ENCODE data around the gene ASCC3. TPM values are rescaled to one million over a fixed set of nuclear protein-coding genes. Genes with fewer than 3 reads are reported as not detected.
"Not testable (repeated sequence)": the region's sequence is repeated elsewhere in the genome, so short reads cannot be mapped to it uniquely, and the experiment has no call there.

The ASCC3 gene
- total RNA-seq, 2 experiments from 2014 or later, result 28.5 to 47.5 TPM

DNA sequence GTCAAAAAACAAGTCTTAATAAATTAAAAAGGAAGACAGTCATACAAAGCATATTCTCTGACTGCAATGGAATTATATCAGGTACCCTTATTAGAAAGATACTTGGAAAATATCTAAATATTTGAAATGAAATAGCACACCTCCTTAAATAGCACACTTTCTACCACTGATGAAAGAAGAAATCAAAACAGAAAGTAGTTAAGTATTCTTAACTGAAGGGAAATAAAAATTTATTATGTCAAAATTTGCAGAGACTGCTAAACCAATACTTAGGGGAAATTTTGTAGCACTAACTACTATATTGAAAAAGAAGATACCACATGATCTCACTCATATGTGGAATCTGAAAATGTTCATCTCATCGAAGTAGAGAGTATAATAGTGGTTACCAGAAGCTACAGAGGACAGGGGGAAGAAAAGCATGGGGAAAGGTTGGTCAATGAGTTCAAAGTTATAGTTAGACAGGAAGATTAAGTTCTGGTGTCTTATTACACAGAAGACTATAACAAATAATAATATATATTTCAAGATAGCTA, 112.2 kb downstream of the ASCC3 start:
- no peak for DNase-seq (ENCODE audit: low spot score)
- no TSS peak for BruUV-seq (replicated peaks)
- Histone ChIP-seq H2AFZ (ENCODE audit: low read length) (no peak overlapping the region), H3K4me3 (ENCODE audit: low read depth, low read length, poor library complexity, severe bottlenecking) (no peak overlapping the region), H3K9me2 (ENCODE audit: insufficient read depth, low read length) (no peaks in the 10 kb centered on the region), H3K36me3 (ENCODE audit: insufficient read depth, low read length) (peaks cover 35% of the 10 kb centered on the region), H4K20me1 (ENCODE audit: insufficient read depth, low read length) (no peaks in the 10 kb centered on the region), H3K79me2 (ENCODE audit: insufficient read depth, low read depth, low read length) (no peaks in the 10 kb centered on the region), H3K4me2 (ENCODE audit: low read length) (no peak overlapping the region), H3K4me1 (ENCODE audit: insufficient read depth, low read length, poor library complexity, severe bottlenecking) (no peaks in the 10 kb centered on the region), H3K27ac (ENCODE audit: low read depth, low read length, poor library complexity, severe bottlenecking) (no peak overlapping the region), H3K9me3 (ENCODE audit: low read length) (peaks cover 4% of the 10 kb centered on the region; the same call in 1 of the 2 replicates)
- intact Hi-C loops (cut with micrococcal nuclease; ENCODE audit: unreplicated experiment), result no loop called here
- CTCF ChIA-PET (ENCODE audit: unreplicated experiment), result no interaction called here
- TF ChIP-seq EZH2phosphoT487 (IDR thresholded peaks at IDR 0.05; ENCODE audit: borderline replicate concordance, low read depth, low read length) (no peak), CTCF (conservative IDR thresholded peaks at IDR 0.05; ENCODE audit: low read length) (no peak)
- POLR2A ChIA-PET, result no interaction called here

- H3K36me3 ChIP-seq (ENCODE audit: insufficient read depth, low read length), result peaks cover 78% of the 10 kb centered on the region
- peaks cover 8% of the 10 kb centered on the region; the same call in 1 of the 2 replicates for H3K9me3 ChIP-seq (ENCODE audit: low read length)
- H3K9me2 ChIP-seq (ENCODE audit: insufficient read depth, low read length), result peaks cover 5% of the 10 kb centered on the region; the same call in 1 of the 2 replicates
- H2AFZ ChIP-seq (ENCODE audit: low read length), result no peak overlapping the region
- BruUV-seq (replicated peaks), result no TSS peak
- ChIA-PET CTCF (ENCODE audit: unreplicated experiment) (no interaction called here), POLR2A (interaction anchor here (0.6 kb wide), 1 partner anchor 753 kb away, joined by 3 read pairs; no protein-coding TSS in a partner anchor)
- TF ChIP-seq CTCF (conservative IDR thresholded peaks at IDR 0.05; ENCODE audit: low read length) (no peak), EZH2phosphoT487 (IDR thresholded peaks at IDR 0.05; ENCODE audit: borderline replicate concordance, low read depth, low read length) (no peak)
- intact Hi-C loops (cut with micrococcal nuclease; ENCODE audit: unreplicated experiment), result no loop called here
- H3K4me2 ChIP-seq (ENCODE audit: low read length), result no peak overlapping the region
- no peaks in the 10 kb centered on the region for H4K20me1 ChIP-seq (ENCODE audit: insufficient read depth, low read length)
- DNase-seq (ENCODE audit: low spot score), result no peak
- H3K4me1 ChIP-seq (ENCODE audit: insufficient read depth, low read length, poor library complexity, severe bottlenecking), result no peaks in the 10 kb centered on the region
- no peak overlapping the region for H3K27ac ChIP-seq (ENCODE audit: low read depth, low read length, poor library complexity, severe bottlenecking)
- H3K79me2 ChIP-seq (ENCODE audit: insufficient read depth, low read depth, low read length), result no peaks in the 10 kb centered on the region
- no peak overlapping the region for H3K4me3 ChIP-seq (ENCODE audit: low read depth, low read length, poor library complexity, severe bottlenecking)
Measured at GRCh38 chr6:100763617-100764241, 117.4 kb downstream of the ASCC3 start.

- ChIA-PET POLR2A (no interaction called here), CTCF (ENCODE audit: unreplicated experiment) (no interaction called here)
- Histone ChIP-seq H2AFZ (ENCODE audit: low read length) (no peak overlapping the region), H3K4me2 (ENCODE audit: low read length) (no peak overlapping the region), H3K36me3 (ENCODE audit: insufficient read depth, low read length) (peaks cover 74% of the 10 kb centered on the region), H3K79me2 (ENCODE audit: insufficient read depth, low read depth, low read length) (no peaks in the 10 kb centered on the region), H3K27ac (ENCODE audit: low read depth, low read length, poor library complexity, severe bottlenecking) (no peak overlapping the region), H3K9me2 (ENCODE audit: insufficient read depth, low read length) (peaks cover 5% of the 10 kb centered on the region; the same call in 1 of the 2 replicates), H3K4me1 (ENCODE audit: insufficient read depth, low read length, poor library complexity, severe bottlenecking) (no peaks in the 10 kb centered on the region), H3K4me3 (ENCODE audit: low read depth, low read length, poor library complexity, severe bottlenecking) (no peak overlapping the region), H4K20me1 (ENCODE audit: insufficient read depth, low read length) (no peaks in the 10 kb centered on the region), H3K9me3 (ENCODE audit: low read length) (peaks cover 8% of the 10 kb centered on the region; the same call in 1 of the 2 replicates)
- no TSS peak for BruUV-seq (replicated peaks)
- DNase-seq (ENCODE audit: low spot score), result no peak
- TF ChIP-seq CTCF (conservative IDR thresholded peaks at IDR 0.05; ENCODE audit: low read length), result no peak
- no peak for TF ChIP-seq EZH2phosphoT487 (IDR thresholded peaks at IDR 0.05; ENCODE audit: borderline replicate concordance, low read depth, low read length)
- intact Hi-C loops (cut with micrococcal nuclease; ENCODE audit: unreplicated experiment), result no loop called here
Measured at GRCh38 chr6:100761841-100762240, 119.3 kb downstream of the ASCC3 start.

- H3K9me3 ChIP-seq (ENCODE audit: low read length); H3K4me3 ChIP-seq (ENCODE audit: low read depth, low read length, poor library complexity, severe bottlenecking); H3K79me2 ChIP-seq (ENCODE audit: insufficient read depth, low read depth, low read length); H3K27ac ChIP-seq (ENCODE audit: low read depth, low read length, poor library complexity, severe bottlenecking); DNase-seq (ENCODE audit: low spot score); H3K4me1 ChIP-seq (ENCODE audit: insufficient read depth, low read length, poor library complexity, severe bottlenecking); POLR2A ChIA-PET; H3K4me2 ChIP-seq (ENCODE audit: low read length); H3K9me2 ChIP-seq (ENCODE audit: insufficient read depth, low read length); intact Hi-C loops (cut with micrococcal nuclease; ENCODE audit: unreplicated experiment); H4K20me1 ChIP-seq (ENCODE audit: insufficient read depth, low read length); CTCF ChIA-PET (ENCODE audit: unreplicated experiment); H2AFZ ChIP-seq (ENCODE audit: low read length); BruUV-seq (replicated peaks): not testable (repeated sequence)
- peaks cover 51% of the 10 kb centered on the region for H3K36me3 ChIP-seq (ENCODE audit: insufficient read depth, low read length)
Measured at GRCh38 chr6:100758386-100758785, 122.7 kb downstream of the ASCC3 start.

Measured in OCI-LY7 (cell line).